Activated CD4-positive, CD25-positive, alpha-beta regulatory T cell treated with anti-CD3 and anti-CD28 coated beads, Interleukin-2, amount 50 U/mL, for 16 hours (primary cell): ENCODE data around the gene CLEC3B.
A peak's percentile ranks its signal among the peaks of the same experiment; 100 is the strongest.
"Not testable (repeated sequence)": the region's sequence is repeated elsewhere in the genome, so short reads cannot be mapped to it uniquely, and the experiment has no call there.

ENCODE experiments used
- DNase-seq: peaks from one replicate; pipeline ENCODE4 v3.0.0-alpha.2; 2020; ENCODE audit warnings: low read depth, low spot score

Gene CLEC3B

DNA sequence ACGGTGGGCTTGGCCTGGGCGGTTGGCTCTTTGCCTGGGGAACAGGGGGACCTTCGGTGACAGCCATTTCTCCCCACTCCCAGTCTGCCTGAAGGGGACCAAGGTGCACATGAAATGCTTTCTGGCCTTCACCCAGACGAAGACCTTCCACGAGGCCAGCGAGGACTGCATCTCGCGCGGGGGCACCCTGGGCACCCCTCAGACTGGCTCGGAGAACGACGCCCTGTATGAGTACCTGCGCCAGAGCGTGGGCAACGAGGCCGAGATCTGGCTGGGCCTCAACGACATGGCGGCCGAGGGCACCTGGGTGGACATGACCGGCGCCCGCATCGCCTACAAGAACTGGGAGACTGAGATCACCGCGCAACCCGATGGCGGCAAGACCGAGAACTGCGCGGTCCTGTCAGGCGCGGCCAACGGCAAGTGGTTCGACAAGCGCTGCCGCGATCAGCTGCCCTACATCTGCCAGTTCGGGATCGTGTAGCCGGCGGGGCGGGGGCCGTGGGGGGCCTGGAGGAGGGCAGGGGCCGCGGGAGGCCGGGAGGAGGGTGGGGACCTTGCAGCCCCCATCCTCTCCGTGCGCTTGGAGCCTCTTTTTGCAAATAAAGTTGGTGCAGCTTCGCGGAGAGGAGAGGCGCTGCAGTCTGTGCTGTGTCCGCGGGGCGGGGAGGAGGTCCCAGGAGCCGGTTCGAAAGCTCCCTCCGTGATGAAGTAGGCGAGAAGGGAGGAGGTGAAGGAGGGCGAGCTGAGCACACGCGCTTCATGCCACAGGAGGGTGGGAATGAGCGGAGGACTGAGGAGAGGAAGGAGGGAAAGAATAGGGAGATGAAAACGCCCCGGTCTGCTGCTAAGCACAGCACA lies 9.6 kb downstream of the CLEC3B start:
- no peak for DNase-seq

GRCh38 chr3:45037720-45038455 lies 11.8 kb downstream of the CLEC3B start:
- DNase-seq = peak; percentile 84

DNA sequence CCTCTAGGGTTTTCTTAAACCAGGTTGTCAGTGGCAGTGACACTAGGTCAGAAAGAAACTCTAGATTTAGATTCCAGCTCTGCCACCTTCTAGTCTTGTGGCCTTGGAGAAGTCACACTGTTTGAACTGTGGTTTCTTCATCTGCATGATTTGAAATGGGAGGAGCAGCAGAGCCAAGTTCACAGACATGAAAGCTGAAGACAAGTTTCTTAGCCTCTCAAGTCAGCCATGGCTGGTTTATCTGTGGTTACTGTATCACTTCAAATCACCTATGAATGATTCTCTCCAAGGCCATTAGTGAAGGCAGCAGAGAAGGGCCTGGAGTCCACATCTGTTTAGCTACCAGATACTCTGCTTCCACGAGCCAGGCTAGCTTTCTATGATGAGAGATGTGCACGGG lies 15.6 kb downstream of the CLEC3B start:
- DNase-seq = no peak

DNA sequence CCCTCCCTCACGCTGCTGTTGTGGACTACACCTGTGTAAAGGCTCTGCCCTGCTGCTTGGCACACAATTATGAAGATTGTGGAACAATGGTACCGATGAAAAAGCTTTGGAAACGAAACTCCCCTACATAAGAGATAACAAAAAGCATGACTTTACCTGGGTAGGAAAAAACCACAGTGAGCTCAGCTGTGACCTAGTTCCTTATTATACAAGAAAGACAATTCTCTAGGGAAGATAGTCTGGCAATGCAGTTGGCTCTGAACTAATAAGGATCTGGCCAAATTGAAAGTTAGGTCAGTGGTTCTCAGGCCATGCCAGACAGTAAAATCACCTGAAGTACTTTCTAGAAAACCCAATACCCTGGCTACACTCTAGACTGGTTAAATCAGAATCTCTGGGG lies 16.1 kb downstream of the CLEC3B start:
- DNase-seq = no peak

GRCh38 chr3:45043728-45044299 lies 17.7 kb downstream of the CLEC3B start:
- no peak for DNase-seq

GRCh38 chr3:45048244-45048643 lies 22.1 kb downstream of the CLEC3B start:
- DNase-seq = no peak

DNA sequence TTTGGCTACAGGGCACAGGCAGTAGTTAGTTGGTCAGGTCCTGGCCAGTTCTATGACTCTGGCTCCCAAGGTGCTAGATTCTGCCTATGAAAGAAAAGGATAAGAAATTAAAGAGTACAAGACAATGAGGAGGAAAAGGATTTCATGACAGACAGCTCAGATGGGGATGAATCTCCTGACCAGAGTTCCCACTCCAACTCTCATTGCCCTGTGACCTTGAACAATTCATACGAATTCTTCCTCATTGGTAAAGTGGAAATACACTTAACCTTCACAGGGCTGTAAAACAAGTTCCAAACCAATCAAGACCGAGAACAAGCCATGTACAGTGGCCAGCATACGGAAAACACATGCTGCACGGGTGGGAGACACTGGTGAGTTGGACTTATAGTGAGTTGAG lies 23.7 kb downstream of the CLEC3B start:
- no peak for DNase-seq

DNA sequence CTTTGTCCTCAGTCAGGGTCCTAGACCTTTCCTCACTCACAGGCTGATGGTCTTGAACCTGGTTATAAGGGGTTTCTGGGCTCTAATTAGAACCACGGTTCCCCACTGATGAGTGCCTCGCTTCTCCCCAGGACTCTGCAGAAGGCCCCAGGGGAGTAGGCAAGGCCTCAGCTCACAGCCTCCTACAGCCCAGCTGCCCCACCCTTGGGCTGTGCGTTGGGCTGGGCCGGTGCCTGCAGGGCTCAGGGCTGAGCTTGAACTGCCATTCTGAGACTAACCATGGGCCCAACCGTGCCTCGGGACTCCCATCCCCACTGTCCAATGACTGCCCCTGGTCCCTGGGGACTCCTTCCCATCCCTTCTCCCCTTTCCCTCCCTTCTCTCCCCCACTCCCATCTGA lies 25.6 kb downstream of the CLEC3B start:
- no peak for DNase-seq

GRCh38 chr3:45053805-45054195 lies 27.7 kb downstream of the CLEC3B start:
- DNase-seq = not testable (repeated sequence)

GRCh38 chr3:45054196-45054857 lies 28.2 kb downstream of the CLEC3B start:
- DNase-seq = no peak

GRCh38 chr3:45055032-45055410 lies 28.9 kb downstream of the CLEC3B start:
- no peak for DNase-seq

DNA sequence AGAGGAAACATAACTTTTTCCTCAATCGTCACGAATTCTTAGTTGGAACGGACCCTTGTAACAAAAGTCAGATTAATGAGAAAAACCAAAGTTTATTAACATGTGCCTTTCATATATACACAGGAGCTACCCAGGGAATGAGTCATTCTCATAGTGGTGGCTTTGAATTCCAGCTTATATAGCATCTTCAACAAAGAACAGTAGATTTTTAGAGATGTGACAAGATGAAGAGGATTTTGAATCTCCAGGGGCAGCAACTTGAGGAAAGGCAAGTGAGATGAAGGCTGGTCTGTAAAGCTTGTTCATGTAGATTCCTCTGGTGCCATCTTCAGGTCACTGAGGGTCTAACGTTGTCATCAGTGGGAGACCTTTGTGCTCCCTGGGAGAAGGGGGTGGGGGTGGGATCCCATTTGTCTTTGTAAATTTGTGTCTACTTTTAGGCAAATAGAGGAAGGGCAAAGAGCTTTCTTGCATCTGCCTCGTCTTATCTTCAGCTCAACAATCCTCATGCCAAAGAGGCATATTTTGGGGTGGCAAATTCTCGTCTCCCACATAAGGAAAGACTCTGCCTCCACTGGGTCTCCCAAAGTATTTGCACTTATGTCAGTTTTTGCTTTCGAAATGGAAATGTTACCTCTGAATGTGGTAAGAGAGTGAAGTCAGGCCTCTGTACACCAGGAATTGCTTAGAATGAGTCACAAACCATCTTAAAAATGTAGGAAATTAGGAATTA lies 29.5 kb downstream of the CLEC3B start:
- DNase-seq = no peak

GRCh38 chr3:45056608-45057301 lies 30.7 kb downstream of the CLEC3B start:
- no peak for DNase-seq

DNA sequence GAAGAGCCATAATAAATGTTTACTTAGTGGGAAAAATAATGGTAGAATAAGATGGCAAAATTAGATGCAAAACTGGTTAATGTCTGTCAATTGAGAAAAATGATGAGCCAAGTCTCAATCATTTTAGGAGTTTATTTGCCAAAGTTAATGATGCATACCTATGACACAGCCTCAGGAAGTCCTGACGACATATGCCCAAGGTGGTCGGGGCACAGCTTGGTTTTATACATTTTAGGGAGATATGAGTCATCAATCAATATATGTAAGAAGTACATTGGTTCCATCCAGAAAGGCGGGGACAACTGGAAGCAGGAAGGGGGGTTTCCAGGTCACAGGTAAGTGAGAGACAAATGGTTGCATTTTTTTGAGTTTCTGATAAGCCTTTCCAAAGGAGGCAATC lies 31.5 kb downstream of the CLEC3B start:
- DNase-seq = no peak

DNA sequence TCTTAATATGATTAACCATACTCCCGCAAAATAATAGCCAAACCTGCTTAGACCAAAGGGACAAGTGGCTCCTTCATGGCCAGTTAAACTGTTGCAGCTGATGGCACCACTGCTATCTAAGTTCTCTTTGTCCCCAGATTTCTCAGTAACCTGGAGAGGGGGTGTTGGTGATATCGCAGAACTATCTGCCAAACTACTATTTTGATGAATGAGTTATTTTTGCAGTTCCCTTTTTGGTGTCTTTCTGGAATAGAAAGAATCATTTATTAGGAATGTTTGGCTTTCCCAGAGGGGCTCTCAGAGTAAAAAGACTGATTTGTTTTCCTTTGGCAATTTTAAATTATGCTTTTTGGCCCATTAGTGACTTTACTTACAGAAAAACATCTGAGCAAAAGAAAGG lies 33.0 kb downstream of the CLEC3B start:
- DNase-seq = no peak

- no peak for DNase-seq
Observed at GRCh38 chr3:45060165-45060892, 34.2 kb downstream of the CLEC3B start.

DNA sequence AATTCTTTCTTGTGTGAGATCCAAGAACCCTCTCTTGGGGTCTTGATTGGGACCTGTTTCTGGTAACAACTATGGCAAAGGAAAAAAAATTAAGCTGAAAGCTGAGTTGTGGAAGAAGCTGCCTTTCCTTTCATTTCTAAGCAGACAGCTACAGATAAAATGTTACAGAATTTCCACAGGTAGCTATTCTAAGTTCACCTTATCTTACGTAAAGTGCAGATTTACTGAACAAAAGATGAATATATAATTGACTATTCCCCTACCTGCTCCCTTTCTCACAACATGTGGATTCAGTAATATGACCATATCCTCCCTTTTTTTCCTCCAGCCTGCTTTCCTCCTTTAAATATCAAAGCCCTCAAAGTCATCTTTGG lies 36.6 kb downstream of the CLEC3B start:
- no peak for DNase-seq

DNA sequence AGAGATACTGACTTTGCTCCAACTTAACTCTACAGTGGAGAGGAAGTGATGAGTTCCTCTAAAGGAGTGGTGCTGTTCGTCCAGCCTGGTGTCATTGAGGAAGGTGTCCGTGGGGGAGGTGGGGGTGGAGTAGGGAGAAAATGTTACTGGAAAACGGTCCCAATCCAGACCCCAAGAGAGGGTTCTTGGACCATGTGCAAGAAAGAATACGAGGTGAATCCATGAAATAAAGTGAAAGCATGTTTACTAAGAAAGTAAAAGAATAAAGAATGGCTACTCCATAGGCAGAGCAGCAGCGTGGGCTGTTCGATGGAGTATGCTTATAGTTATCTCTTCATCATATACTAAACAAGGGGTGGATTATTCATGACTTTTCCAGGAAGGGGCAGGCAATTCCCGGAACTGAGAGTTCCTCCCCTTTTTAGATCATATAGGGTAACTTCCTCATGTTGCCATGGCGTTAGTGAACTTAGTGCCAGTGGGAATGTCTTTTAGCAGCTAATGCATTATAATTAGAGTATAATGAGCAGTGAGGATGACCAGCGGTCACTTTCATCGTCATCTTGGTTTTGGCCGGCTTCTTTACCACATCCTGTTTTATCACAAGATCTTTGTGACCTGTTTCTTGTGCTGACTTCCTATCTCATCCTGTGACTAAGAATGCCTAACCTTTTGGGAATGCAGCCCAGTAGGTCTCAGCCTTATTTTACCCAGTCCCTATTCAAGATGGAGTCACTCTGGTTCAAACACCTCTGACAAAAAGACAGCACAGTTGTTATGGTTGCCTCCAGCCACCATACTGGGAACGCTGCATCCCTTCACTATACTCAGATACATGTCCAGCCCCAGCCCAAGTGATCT lies 38.6 kb downstream of the CLEC3B start:
- DNase-seq = peak; percentile 30

- DNase-seq = no peak
Observed at GRCh38 chr3:45065373-45065720, 39.2 kb downstream of the CLEC3B start.
